GM23338 (cell line): ENCODE results near the gene FBXO45.

Source experiments
- EZH2 ChIP-seq: fragments of 200-600 bp; sonication (generic); IDR thresholded peaks from one replicate; pipeline ENCODE4 v1.8.0; 2017; ENCODE audit warnings: antibody characterized with exemption, mild to moderate bottlenecking, low read depth; ENCODE audit not compliant: unreplicated experiment
- JUNB ChIP-seq: IDR thresholded peaks from one replicate; pipeline ENCODE4 v1.6.1; 2016; ENCODE audit warnings: antibody characterized with exemption; ENCODE audit not compliant: unreplicated experiment
- TF ChIP-seq, protein P1 (sequence below): IDR thresholded peaks from 2 replicates; pipeline ENCODE4 v1.6.1; 2016; ENCODE audit warnings: antibody characterized with exemption
- TF ChIP-seq, protein P2 (sequence below), 2 experiments: fragments of 200-600 bp in 1 of 2; sonication (generic) in 1 of 2; conservative IDR thresholded peaks; 2 replicates each; pipeline versions ENCODE4 v1.5.1 to v1.6.1; 2016 to 2017; ENCODE audit warnings: antibody characterized with exemption in 2 of 2, low read depth in 2 of 2, mild to moderate bottlenecking in 2 of 2, moderate library complexity in 1 of 2

DNA sequence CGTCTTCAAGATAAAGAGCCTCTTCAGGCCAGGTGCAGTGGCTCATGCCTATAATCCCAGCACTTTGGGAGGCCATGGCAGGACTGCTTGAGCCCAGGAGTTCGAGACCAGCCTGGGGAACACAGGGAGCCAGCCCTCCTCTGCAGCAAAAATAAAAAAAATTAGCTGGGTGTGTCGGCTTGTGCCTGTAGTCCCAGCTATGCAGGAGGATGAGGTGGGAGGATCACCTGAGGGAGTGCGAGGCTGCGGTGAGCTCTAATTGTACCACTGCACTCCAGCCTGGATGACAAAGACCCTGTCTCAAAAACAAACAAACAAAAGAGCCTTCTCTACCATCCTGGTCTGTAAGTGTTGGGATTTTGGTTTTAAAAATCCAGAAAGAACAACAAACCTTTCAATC, 11.2 kb upstream of the FBXO45 start:
- TF ChIP-seq, protein P1, sequence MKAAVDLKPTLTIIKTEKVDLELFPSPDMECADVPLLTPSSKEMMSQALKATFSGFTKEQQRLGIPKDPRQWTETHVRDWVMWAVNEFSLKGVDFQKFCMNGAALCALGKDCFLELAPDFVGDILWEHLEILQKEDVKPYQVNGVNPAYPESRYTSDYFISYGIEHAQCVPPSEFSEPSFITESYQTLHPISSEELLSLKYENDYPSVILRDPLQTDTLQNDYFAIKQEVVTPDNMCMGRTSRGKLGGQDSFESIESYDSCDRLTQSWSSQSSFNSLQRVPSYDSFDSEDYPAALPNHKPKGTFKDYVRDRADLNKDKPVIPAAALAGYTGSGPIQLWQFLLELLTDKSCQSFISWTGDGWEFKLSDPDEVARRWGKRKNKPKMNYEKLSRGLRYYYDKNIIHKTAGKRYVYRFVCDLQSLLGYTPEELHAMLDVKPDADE = no peak
- TF ChIP-seq, protein P2, sequence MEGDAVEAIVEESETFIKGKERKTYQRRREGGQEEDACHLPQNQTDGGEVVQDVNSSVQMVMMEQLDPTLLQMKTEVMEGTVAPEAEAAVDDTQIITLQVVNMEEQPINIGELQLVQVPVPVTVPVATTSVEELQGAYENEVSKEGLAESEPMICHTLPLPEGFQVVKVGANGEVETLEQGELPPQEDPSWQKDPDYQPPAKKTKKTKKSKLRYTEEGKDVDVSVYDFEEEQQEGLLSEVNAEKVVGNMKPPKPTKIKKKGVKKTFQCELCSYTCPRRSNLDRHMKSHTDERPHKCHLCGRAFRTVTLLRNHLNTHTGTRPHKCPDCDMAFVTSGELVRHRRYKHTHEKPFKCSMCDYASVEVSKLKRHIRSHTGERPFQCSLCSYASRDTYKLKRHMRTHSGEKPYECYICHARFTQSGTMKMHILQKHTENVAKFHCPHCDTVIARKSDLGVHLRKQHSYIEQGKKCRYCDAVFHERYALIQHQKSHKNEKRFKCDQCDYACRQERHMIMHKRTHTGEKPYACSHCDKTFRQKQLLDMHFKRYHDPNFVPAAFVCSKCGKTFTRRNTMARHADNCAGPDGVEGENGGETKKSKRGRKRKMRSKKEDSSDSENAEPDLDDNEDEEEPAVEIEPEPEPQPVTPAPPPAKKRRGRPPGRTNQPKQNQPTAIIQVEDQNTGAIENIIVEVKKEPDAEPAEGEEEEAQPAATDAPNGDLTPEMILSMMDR (conservative IDR thresholded peaks at IDR 0.05; ENCODE audit: low read depth in 2 of 2) = no peak
- no peak for TF ChIP-seq EZH2
- TF ChIP-seq JUNB = no peak
